Panc1 (cell line): ENCODE data around the gene FBXW7. TPM values are rescaled to one million over a fixed set of nuclear protein-coding genes. Genes with fewer than 3 reads are reported as not detected.

ENCODE experiments used
- ATAC-seq: fragments of 200-7000 bp; cut with Tn5 transposase; 2 replicates; pipeline ENCODE4 v1.9.1; 2020; ENCODE audit warnings: mild to moderate bottlenecking, moderate library complexity
- BruUV-seq: library from RNA; stranded (reverse); fragments of 400-500 nt; replicated peaks from 2 replicates; lab custom pipeline; 2021; lab: Mats Ljungman, UMichigan
- CTCF ChIA-PET: fragments of 300-600 bp; sonication (Branson Sonifier 250); formaldehyde crosslinking; loops from one replicate; lab custom pipeline; 2022; ENCODE audit warnings: antibody characterized with exemption; lab: Charles Lee
- POLR2A ChIA-PET: fragments of 300-600 bp; sonication (Branson Sonifier 250); formaldehyde crosslinking; loops from one replicate; lab custom pipeline; 2022; ENCODE audit warnings: antibody characterized with exemption; lab: Charles Lee
- DNase-seq: peaks from one replicate; pipeline ENCODE4 v3.0.0-alpha.2; 2010; ENCODE audit warnings: low read depth, low spot score
- H3K27ac ChIP-seq: 2 replicates; pipeline ENCODE4 v1.5.1; 2011; ENCODE audit warnings: mild to moderate bottlenecking, low read length, inconsistent platforms
- H3K27me3 ChIP-seq: fragments of 200-500 bp; sonication (Bioruptor generic); 2 replicates; pipeline ENCODE4 v1.6.0; 2014; ENCODE audit warnings: low read length, inconsistent platforms; ENCODE audit not compliant: control insufficient read depth, insufficient read depth
- H3K36me3 ChIP-seq: fragments of 200-500 bp; sonication (Bioruptor generic); 2 replicates; pipeline ENCODE4 v1.5.1; 2014; ENCODE audit warnings: inconsistent platforms, mild to moderate bottlenecking, low read length, moderate library complexity; ENCODE audit not compliant: control insufficient read depth, insufficient read depth
- H3K4me1 ChIP-seq: 2 replicates; pipeline ENCODE4 v1.5.1; 2011; ENCODE audit warnings: inconsistent platforms, mild to moderate bottlenecking, low read length, moderate library complexity; ENCODE audit not compliant: control insufficient read depth, insufficient read depth
- H3K4me3 ChIP-seq, 2 experiments: 2 replicates each; pipeline ENCODE4 v1.5.1; 2011 to 2012; ENCODE audit warnings: low read depth in 2 of 2, low read length in 2 of 2, mild to moderate bottlenecking in 2 of 2, inconsistent platforms in 1 of 2, moderate library complexity in 1 of 2
- H3K9me3 ChIP-seq: fragments of 200-500 bp; sonication (Bioruptor generic); 2 replicates; pipeline ENCODE4 v1.5.1; 2014; ENCODE audit warnings: low read depth, mild to moderate bottlenecking, inconsistent platforms, low read length, moderate library complexity; ENCODE audit not compliant: control insufficient read depth, insufficient read depth
- CTCF ChIP-seq: fragments of 450-650 bp; IDR thresholded peaks from 2 replicates; pipeline ENCODE4 v1.5.1; 2017; ENCODE audit warnings: mild to moderate bottlenecking
- POLR2AphosphoS5 ChIP-seq: IDR thresholded peaks from 2 replicates; pipeline ENCODE4 v1.6.1; 2012; ENCODE audit warnings: mild to moderate bottlenecking, low read depth, low read length, moderate library complexity
- REST ChIP-seq, 2 experiments: IDR thresholded peaks; 2 replicates each; pipeline ENCODE4 v1.6.1; 2011 to 2012; ENCODE audit warnings: low read depth in 2 of 2, control low read depth in 1 of 2, low read length in 1 of 2, mild to moderate bottlenecking in 1 of 2, moderate library complexity in 1 of 2; ENCODE audit not compliant: insufficient read depth in 1 of 2
- SIN3A ChIP-seq: IDR thresholded peaks from 2 replicates; pipeline ENCODE4 v1.6.1; 2012; ENCODE audit warnings: low read depth, mild to moderate bottlenecking, low read length, moderate library complexity, borderline replicate concordance; ENCODE audit not compliant: insufficient read depth
- TCF7L2 ChIP-seq: IDR thresholded peaks from 2 replicates; pipeline ENCODE4 v1.6.1; 2011; ENCODE audit warnings: mild to moderate bottlenecking, low read depth, low read length, inconsistent platforms
- in situ Hi-C: cut with HindIII; loops from 2 replicates; pipeline ENCODE4 v1.10.0; 2016; ENCODE audit warnings: low sequenced_read_pairs, low pct_unique_long_range_greater_than_20kb
- intact Hi-C: fragments of 100-400 bp; cut with micrococcal nuclease; formaldehyde crosslinking; loops from one replicate; pipeline ENCODE4 v1.10.0; 2022; ENCODE audit not compliant: unreplicated experiment
- total RNA-seq: library from RNA; stranded (reverse); gene quantifications from one replicate; pipeline ENCODE4 v1.2.1, GENCODE V29; 2021; ENCODE audit not compliant: unreplicated experiment

Gene FBXW7
- total RNA-seq, 1 experiment from 2014 or later = 16.2 TPM

GRCh38 chr4:152369902-152370295 lies 166.0 kb downstream of the FBXW7 start:
- no peaks in the 10 kb centered on the region for H3K9me3 ChIP-seq
- CTCF ChIA-PET = no interaction called here
- H3K4me3 ChIP-seq = no peak overlapping the region
- POLR2A ChIA-PET = no interaction called here
- H3K27ac ChIP-seq = no peak overlapping the region
- H3K4me1 ChIP-seq = no peaks in the 10 kb centered on the region
- in situ Hi-C loops (no loop called here), intact Hi-C loops (no loop called here)
- no peaks in the 10 kb centered on the region for H3K36me3 ChIP-seq
- ATAC-seq = no peak
- no peaks in the 10 kb centered on the region for H3K27me3 ChIP-seq
- TF ChIP-seq SIN3A = no peak
- TF ChIP-seq POLR2AphosphoS5 = no peak
- no TSS peak for BruUV-seq
- no peak for DNase-seq

- Histone ChIP-seq H3K27ac (no peak overlapping the region), H3K4me1 (no peaks in the 10 kb centered on the region), H3K9me3 (no peaks in the 10 kb centered on the region), H3K36me3 (no peaks in the 10 kb centered on the region), H3K27me3 (no peaks in the 10 kb centered on the region), H3K4me3 (no peak overlapping the region)
- no peak for DNase-seq
- ChIA-PET CTCF (no interaction called here), POLR2A (interaction anchor here (0.5 kb wide), 1 partner anchor 29 kb away, joined by 6 read pairs; no protein-coding TSS in a partner anchor)
- no TSS peak for BruUV-seq
- TF ChIP-seq POLR2AphosphoS5 = no peak
- TF ChIP-seq REST (IDR thresholded peaks at IDR 0.05; ENCODE audit: insufficient read depth in 1 of 2, low read depth in 2 of 2, low read length in 1 of 2) = no peak
- TF ChIP-seq SIN3A = no peak
- TF ChIP-seq TCF7L2 = no peak
- TF ChIP-seq CTCF = no peak
- intact Hi-C loops = no loop called here
- in situ Hi-C loops = no loop called here
- ATAC-seq = no peak
These were observed 166.5 kb downstream of the FBXW7 start for GRCh38 chr4:152369203-152369901.

DNA sequence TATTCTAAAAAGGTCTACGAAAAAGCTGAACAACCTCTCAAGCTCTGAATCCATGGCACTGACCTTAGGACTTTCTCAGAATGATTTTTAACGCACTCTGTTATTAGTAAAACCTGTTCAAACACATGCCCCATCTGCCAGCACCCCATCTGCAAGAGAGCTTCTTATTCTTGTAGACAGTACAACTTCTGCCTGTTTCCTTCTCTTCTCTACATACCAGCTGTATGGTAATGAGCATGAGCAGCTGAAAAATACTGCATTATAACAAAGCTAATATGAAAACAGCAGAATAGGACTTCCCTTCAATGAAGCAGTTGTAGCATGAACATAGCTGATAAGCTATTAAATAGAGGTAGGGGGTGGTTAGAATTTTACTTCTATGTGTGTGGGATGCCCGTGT lies 167.9 kb downstream of the FBXW7 start:
- intact Hi-C loops = no loop called here
- no peak for ATAC-seq
- Histone ChIP-seq H3K4me3 (no peak overlapping the region), H3K36me3 (no peaks in the 10 kb centered on the region), H3K9me3 (no peaks in the 10 kb centered on the region), H3K27ac (no peak overlapping the region), H3K27me3 (no peaks in the 10 kb centered on the region), H3K4me1 (no peaks in the 10 kb centered on the region)
- no TSS peak for BruUV-seq
- ChIA-PET POLR2A (no interaction called here), CTCF (no interaction called here)
- in situ Hi-C loops = no loop called here
- no peak for DNase-seq
- TF ChIP-seq SIN3A (no peak), TCF7L2 (no peak), POLR2AphosphoS5 (no peak), CTCF (no peak), REST (IDR thresholded peaks at IDR 0.05; ENCODE audit: insufficient read depth in 1 of 2, low read depth in 2 of 2, low read length in 1 of 2) (no peak)
